Measurements from ENCODE around the gene SLC7A1. TPM values are rescaled to one million over a fixed set of nuclear protein-coding genes. Genes with fewer than 3 reads are reported as not detected.

The SLC7A1 gene
- total and polyA plus RNA-seq, 2 donors = 3.6 to 4.6 TPM

DNA sequence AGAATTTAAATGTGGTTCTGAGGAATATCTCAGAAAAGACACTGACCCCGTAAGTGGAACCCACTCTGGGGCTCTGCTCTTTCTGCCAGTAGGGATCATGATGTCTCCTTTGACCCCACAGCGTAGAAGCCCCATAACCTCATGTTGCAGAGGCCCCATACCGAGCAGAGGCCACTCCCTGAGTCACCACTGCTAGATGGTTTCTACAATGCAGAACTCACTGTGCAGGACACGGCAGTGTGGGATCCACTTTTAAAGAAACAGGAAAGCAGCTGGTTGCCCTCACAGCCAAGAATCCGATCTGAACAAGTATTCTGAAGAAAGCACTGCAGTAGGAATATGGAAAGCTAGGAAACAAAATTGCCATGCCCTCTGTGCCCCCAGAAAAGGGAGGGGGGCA is 4.2 kb downstream of the SLC7A1 start:
- no peak overlapping the region for H3K4me3 ChIP-seq (ENCODE audit: low read length in 2 of 2)
- no peaks in the 10 kb centered on the region for H3K36me3 ChIP-seq (ENCODE audit: control insufficient read depth in 2 of 2, insufficient read depth in 2 of 2, low read length in 1 of 2)
- peaks cover 4 to 8% of the 10 kb centered on the region in 2 donors for H3K4me1 ChIP-seq (ENCODE audit: control insufficient read depth in 2 of 2, insufficient read depth in 2 of 2, low read length in 2 of 2)
- H3K27ac ChIP-seq (ENCODE audit: low read depth in 1 of 2, low read length in 1 of 2) = no peak overlapping the region
- H3K27me3 ChIP-seq (ENCODE audit: control insufficient read depth in 2 of 2, insufficient read depth in 1 of 2, low read length in 1 of 2) = peaks cover 0 to 2% of the 10 kb centered on the region in 2 donors
- no peak for DNase-seq (ENCODE audit: low read depth in 6 of 9, low spot score in 9 of 9)
- 84% methylated on average over 5 of the region's 5 CpGs for WGBS
- no peaks in the 10 kb centered on the region for H3K9me3 ChIP-seq (ENCODE audit: control insufficient read depth in 2 of 2, insufficient read depth in 1 of 2, low read length in 1 of 2)

DNA sequence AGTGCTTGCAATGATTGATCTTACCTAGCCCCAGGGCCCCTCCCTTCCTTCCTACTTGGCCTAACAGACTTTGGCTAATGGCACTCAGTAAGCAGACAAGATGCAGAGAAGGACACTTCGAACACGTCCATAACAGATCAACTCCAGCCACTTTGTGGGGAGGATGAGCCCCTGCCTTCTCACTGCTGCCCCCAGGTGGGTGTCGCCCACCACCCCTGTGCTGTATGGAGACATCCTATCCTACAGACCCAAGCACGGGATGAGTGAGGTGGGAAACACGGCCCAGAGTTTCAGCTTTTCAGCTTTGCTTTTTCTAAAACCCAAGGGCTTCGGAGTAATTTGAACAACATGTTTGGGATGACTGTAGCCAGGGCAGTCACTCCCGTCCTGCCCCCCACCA is 5.5 kb downstream of the SLC7A1 start:
- no peaks in the 10 kb centered on the region for H3K27me3 ChIP-seq (ENCODE audit: control insufficient read depth in 2 of 2, insufficient read depth in 1 of 2, low read length in 1 of 2)
- no peak overlapping the region for H3K4me3 ChIP-seq (ENCODE audit: low read length in 2 of 2)
- H3K4me1 ChIP-seq (ENCODE audit: control insufficient read depth in 2 of 2, insufficient read depth in 2 of 2, low read length in 2 of 2) = peaks cover 2 to 4% of the 10 kb centered on the region in 2 donors
- WGBS = 97% methylated on average over 7 of the region's 7 CpGs
- no peak overlapping the region for H3K27ac ChIP-seq (ENCODE audit: low read depth in 1 of 2, low read length in 1 of 2)
- no peaks in the 10 kb centered on the region for H3K36me3 ChIP-seq (ENCODE audit: control insufficient read depth in 2 of 2, insufficient read depth in 2 of 2, low read length in 1 of 2)
- no peak for DNase-seq (ENCODE audit: low read depth in 6 of 9, low spot score in 9 of 9)
- H3K9me3 ChIP-seq (ENCODE audit: control insufficient read depth in 2 of 2, insufficient read depth in 1 of 2, low read length in 1 of 2) = no peaks in the 10 kb centered on the region

DNA sequence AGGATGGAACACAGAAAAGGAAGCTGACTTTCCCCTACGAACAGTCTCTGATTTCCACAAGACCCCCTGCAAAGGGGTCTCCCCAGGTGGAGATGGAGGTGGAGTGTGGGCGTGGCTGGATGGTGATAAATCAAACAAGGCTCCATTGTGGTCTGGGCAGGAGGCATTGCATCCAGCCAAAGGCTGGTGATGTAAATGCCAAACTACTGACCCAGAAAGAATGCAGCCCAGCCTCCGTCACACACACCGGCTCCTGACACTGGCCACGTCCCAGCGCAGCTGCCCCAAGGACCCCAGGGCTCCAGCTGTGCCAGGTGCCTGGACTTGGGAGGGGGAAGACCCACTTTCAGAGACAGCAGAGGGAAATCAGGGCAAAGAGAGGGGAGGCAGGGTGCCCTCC is 6.3 kb downstream of the SLC7A1 start:
- no peak overlapping the region for H3K27ac ChIP-seq (ENCODE audit: low read depth in 1 of 2, low read length in 1 of 2)
- WGBS = 96% methylated on average over 6 of the region's 6 CpGs
- peaks cover under 1 to 2% of the 10 kb centered on the region in 2 donors for H3K4me1 ChIP-seq (ENCODE audit: control insufficient read depth in 2 of 2, insufficient read depth in 2 of 2, low read length in 2 of 2)
- no peaks in the 10 kb centered on the region for H3K36me3 ChIP-seq (ENCODE audit: control insufficient read depth in 2 of 2, insufficient read depth in 2 of 2, low read length in 1 of 2)
- DNase-seq (ENCODE audit: low read depth in 6 of 9, low spot score in 9 of 9) = no peak
- H3K27me3 ChIP-seq (ENCODE audit: control insufficient read depth in 2 of 2, insufficient read depth in 1 of 2, low read length in 1 of 2) = no peaks in the 10 kb centered on the region
- H3K4me3 ChIP-seq (ENCODE audit: low read length in 2 of 2) = no peak overlapping the region
- H3K9me3 ChIP-seq (ENCODE audit: control insufficient read depth in 2 of 2, insufficient read depth in 1 of 2, low read length in 1 of 2) = no peaks in the 10 kb centered on the region

DNA sequence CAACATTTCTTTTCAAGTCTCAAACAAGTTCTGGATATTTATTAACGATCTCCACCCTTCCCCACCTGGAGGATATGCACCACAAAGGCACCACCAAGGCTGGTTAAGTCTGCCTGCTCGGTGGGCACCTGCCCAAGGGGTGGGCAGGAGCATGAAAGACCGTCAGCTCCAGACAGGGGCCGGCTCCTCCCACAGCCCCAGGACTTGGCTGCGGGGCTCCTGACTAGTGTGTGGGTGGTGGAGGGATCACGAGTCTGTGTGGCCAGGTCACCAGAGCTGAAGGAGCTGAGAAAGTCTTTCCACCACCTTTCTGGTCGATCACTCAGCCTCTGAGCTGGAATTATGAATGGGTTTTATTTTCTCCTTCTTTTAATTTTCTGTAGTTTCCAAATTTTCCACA is 7.8 kb downstream of the SLC7A1 start:
- Histone ChIP-seq H3K27me3 (ENCODE audit: control insufficient read depth in 2 of 2, insufficient read depth in 1 of 2, low read length in 1 of 2) (no peaks in the 10 kb centered on the region), H3K4me1 (ENCODE audit: control insufficient read depth in 2 of 2, insufficient read depth in 2 of 2, low read length in 2 of 2) (no peaks in the 10 kb centered on the region), H3K27ac (ENCODE audit: low read depth in 1 of 2, low read length in 1 of 2) (no peak overlapping the region), H3K9me3 (ENCODE audit: control insufficient read depth in 2 of 2, insufficient read depth in 1 of 2, low read length in 1 of 2) (no peaks in the 10 kb centered on the region), H3K36me3 (ENCODE audit: control insufficient read depth in 2 of 2, insufficient read depth in 2 of 2, low read length in 1 of 2) (no peaks in the 10 kb centered on the region), H3K4me3 (ENCODE audit: low read length in 2 of 2) (no peak overlapping the region)
- WGBS = 89% methylated on average over 7 of the region's 7 CpGs
- no peak for DNase-seq (ENCODE audit: low read depth in 6 of 9, low spot score in 9 of 9)

DNA sequence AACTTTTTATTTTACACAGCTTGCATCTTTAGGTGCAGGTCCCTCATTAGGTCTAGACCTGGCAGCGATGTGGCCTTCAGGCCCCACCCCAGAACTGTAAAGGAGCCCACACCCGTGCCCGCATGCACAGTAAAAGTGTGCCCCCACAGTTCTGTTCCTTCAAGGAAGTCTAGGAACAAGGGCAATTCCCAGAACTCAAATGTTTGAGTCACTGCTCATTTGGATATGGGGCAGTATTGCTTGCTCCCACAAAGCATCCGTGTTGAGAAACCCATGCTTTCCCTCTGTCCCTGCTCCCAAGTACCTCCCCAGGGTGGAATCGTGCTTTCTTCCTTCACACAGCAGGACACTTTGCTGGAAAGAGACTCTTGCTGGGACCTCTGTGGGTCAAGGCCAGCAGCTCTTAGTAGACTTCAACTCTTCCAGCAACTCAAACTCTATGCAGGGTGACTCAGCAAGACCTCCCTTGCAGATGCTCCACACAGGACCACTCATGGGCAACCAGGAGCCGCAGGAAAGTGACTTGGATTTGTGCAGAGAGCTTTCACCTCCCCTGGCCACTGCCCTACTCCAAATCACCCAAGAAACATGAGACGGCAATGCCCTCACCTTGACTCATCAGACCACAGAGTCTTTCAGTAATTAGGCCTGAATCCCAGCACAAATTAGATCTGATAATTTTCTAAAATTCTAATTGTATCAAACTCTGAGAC is 12.3 kb downstream of the SLC7A1 start:
- Histone ChIP-seq H3K36me3 (ENCODE audit: control insufficient read depth in 2 of 2, insufficient read depth in 2 of 2, low read length in 1 of 2) (no peaks in the 10 kb centered on the region), H3K27ac (ENCODE audit: low read depth in 1 of 2, low read length in 1 of 2) (no peak overlapping the region), H3K9me3 (ENCODE audit: control insufficient read depth in 2 of 2, insufficient read depth in 1 of 2, low read length in 1 of 2) (no peaks in the 10 kb centered on the region), H3K27me3 (ENCODE audit: control insufficient read depth in 2 of 2, insufficient read depth in 1 of 2, low read length in 1 of 2) (no peaks in the 10 kb centered on the region), H3K4me3 (ENCODE audit: low read length in 2 of 2) (no peak overlapping the region), H3K4me1 (ENCODE audit: control insufficient read depth in 2 of 2, insufficient read depth in 2 of 2, low read length in 2 of 2) (no peaks in the 10 kb centered on the region)
- WGBS = 97% methylated on average over 7 of the region's 7 CpGs
- DNase-seq (ENCODE audit: low read depth in 6 of 9, low spot score in 9 of 9) = no peak

DNA sequence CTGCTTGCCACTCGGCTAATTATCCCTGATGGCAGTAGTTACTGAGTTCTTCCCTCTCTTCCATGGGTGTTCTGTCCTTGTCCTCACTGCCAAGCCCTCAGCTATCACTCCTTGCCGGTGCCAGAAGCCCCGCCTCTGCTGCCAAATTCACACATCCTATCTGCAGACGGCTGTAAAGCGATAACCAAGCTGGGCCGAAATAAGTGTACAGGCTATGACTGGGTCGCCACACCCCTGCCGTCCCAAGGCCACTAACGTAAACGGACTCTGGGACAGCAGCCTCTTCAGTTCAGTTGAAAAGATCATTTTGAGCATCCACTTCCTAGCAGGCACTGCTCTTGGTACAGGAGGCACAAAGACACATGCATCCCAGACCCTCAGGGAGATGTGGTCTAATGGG is 13.3 kb downstream of the SLC7A1 start:
- Histone ChIP-seq H3K4me3 (ENCODE audit: low read length in 2 of 2) (no peak overlapping the region), H3K27ac (ENCODE audit: low read depth in 1 of 2, low read length in 1 of 2) (no peak overlapping the region), H3K27me3 (ENCODE audit: control insufficient read depth in 2 of 2, insufficient read depth in 1 of 2, low read length in 1 of 2) (no peaks in the 10 kb centered on the region), H3K9me3 (ENCODE audit: control insufficient read depth in 2 of 2, insufficient read depth in 1 of 2, low read length in 1 of 2) (no peaks in the 10 kb centered on the region), H3K36me3 (ENCODE audit: control insufficient read depth in 2 of 2, insufficient read depth in 2 of 2, low read length in 1 of 2) (no peaks in the 10 kb centered on the region), H3K4me1 (ENCODE audit: control insufficient read depth in 2 of 2, insufficient read depth in 2 of 2, low read length in 2 of 2) (no peaks in the 10 kb centered on the region)
- WGBS = 97% methylated on average over 10 of the region's 10 CpGs
- no peak for DNase-seq (ENCODE audit: low read depth in 6 of 9, low spot score in 9 of 9)

DNA sequence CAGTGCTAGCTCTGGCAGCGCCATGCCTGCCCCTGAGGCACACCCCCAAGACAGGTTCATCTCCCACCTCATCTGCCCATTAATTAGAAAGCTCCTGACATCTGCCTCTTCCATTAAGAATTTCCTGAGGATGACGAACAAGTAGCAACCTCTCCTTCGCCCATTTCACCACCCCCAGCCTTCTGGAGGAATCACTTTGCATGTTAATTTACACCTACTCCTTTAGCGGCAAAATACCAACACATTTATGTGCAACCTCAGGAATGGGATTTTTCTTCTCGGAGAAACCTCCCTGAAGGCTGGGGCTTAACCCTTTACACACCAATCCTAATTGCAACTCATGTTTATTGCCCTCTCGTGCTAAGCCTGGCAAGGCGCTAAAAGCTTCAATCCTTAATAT is 13.8 kb downstream of the SLC7A1 start:
- Histone ChIP-seq H3K9me3 (ENCODE audit: control insufficient read depth in 2 of 2, insufficient read depth in 1 of 2, low read length in 1 of 2) (no peaks in the 10 kb centered on the region), H3K27ac (ENCODE audit: low read depth in 1 of 2, low read length in 1 of 2) (no peak overlapping the region), H3K4me3 (ENCODE audit: low read length in 2 of 2) (no peak overlapping the region), H3K4me1 (ENCODE audit: control insufficient read depth in 2 of 2, insufficient read depth in 2 of 2, low read length in 2 of 2) (no peaks in the 10 kb centered on the region), H3K36me3 (ENCODE audit: control insufficient read depth in 2 of 2, insufficient read depth in 2 of 2, low read length in 1 of 2) (no peaks in the 10 kb centered on the region), H3K27me3 (ENCODE audit: control insufficient read depth in 2 of 2, insufficient read depth in 1 of 2, low read length in 1 of 2) (no peaks in the 10 kb centered on the region)
- DNase-seq (ENCODE audit: low read depth in 6 of 9, low spot score in 9 of 9) = no peak
- WGBS = 97% methylated on average over 7 of the region's 7 CpGs

DNA sequence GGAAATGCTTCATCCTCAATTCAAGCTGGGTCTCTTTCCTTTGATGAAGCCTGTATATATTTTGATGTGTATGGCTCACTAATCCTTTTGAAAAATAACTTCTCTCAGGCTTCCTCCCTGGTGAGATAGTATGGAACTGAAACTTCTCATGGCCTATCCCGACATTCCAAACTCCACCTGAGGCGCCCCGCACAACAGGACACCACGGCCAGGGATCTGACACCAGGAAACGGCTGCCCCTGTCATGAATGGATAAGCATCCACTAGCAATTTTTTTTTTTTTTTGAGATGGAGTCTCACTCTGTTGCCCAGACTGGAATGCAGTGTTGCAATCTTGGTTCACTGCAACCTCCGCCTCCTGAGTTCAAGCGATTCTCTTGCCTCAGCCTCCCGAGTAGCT is 16.4 kb downstream of the SLC7A1 start:
- DNase-seq (ENCODE audit: low read depth in 6 of 9, low spot score in 9 of 9) = no peak
- no peaks in the 10 kb centered on the region for H3K4me1 ChIP-seq (ENCODE audit: control insufficient read depth in 2 of 2, insufficient read depth in 2 of 2, low read length in 2 of 2)
- WGBS = 97% methylated on average over 8 of the region's 8 CpGs
- H3K27me3 ChIP-seq (ENCODE audit: control insufficient read depth in 2 of 2, insufficient read depth in 1 of 2, low read length in 1 of 2) = no peaks in the 10 kb centered on the region
- no peak overlapping the region for H3K27ac ChIP-seq (ENCODE audit: low read depth in 1 of 2, low read length in 1 of 2)
- H3K9me3 ChIP-seq (ENCODE audit: control insufficient read depth in 2 of 2, insufficient read depth in 1 of 2, low read length in 1 of 2) = no peaks in the 10 kb centered on the region
- no peaks in the 10 kb centered on the region for H3K36me3 ChIP-seq (ENCODE audit: control insufficient read depth in 2 of 2, insufficient read depth in 2 of 2, low read length in 1 of 2)
- H3K4me3 ChIP-seq (ENCODE audit: low read length in 2 of 2) = no peak overlapping the region

DNA sequence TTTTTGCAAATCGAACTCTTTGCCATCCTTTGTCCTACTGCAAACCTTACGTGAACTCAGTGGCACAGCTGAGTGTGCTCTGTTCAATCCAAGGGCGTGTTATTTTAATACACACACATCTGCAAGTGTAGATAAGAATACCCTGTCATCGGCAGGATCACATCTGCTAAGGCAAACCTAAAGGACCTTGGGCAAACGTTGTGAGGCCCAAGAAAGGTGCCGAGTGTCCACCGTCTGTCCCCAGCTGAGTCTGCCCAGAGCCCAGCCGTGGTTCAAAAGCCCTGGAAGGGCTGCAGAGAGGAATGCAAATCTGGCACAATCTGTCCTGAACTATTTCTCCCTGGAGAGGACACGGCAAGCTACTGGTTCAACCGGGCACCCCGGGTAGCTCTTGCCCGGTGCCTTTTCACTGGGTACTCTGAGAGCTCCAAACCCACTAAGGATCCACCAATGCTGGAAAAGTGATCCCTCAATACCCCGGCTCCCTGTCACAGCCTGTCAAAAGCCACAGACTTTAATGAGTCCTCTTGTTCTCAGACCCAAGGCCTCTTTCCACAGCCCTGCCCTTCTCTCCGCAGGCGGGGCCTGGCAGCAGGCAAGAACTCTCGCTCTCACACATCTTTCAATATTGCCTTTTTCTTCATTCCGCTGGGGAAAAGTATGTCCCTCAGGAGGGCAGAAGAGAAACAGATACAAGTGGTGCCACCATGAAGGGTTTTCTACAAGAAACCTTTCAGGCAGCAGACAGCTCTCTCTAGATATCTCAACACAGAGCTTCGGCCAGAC is 17.0 kb downstream of the SLC7A1 start:
- WGBS = 93% methylated on average over 18 of the region's 18 CpGs
- Histone ChIP-seq H3K4me3 (ENCODE audit: low read length in 2 of 2) (no peak overlapping the region), H3K27me3 (ENCODE audit: control insufficient read depth in 2 of 2, insufficient read depth in 1 of 2, low read length in 1 of 2) (no peaks in the 10 kb centered on the region), H3K4me1 (ENCODE audit: control insufficient read depth in 2 of 2, insufficient read depth in 2 of 2, low read length in 2 of 2) (no peaks in the 10 kb centered on the region), H3K9me3 (ENCODE audit: control insufficient read depth in 2 of 2, insufficient read depth in 1 of 2, low read length in 1 of 2) (no peaks in the 10 kb centered on the region), H3K36me3 (ENCODE audit: control insufficient read depth in 2 of 2, insufficient read depth in 2 of 2, low read length in 1 of 2) (no peaks in the 10 kb centered on the region), H3K27ac (ENCODE audit: low read depth in 1 of 2, low read length in 1 of 2) (no peak overlapping the region)
- DNase-seq (ENCODE audit: low read depth in 6 of 9, low spot score in 9 of 9) = no peak
